ENCODE data around the gene EGLN3. TPM values are rescaled to one million over a fixed set of nuclear protein-coding genes. Genes with fewer than 3 reads are reported as not detected.

The EGLN3 gene
- total and polyA plus RNA-seq, 2 donors (not counting 3 experiments of a cell fraction or from before 2014, with no cell fraction given) = 0.20 TPM; not detected in 1

- no peak for DNase-seq (ENCODE audit: low read depth, low spot score)
- Histone ChIP-seq H3K27ac (ENCODE audit: insufficient read depth, low read depth, low read length) (no peak overlapping the region), H3K36me3 (ENCODE audit: control insufficient read depth in 2 of 2, extremely low read depth in 1 of 2, insufficient read depth in 2 of 2, low read length in 2 of 2) (no peaks in the 10 kb centered on the region), H2AFZ (ENCODE audit: low read depth, low read length) (no peak overlapping the region), H3K9ac (replicated peaks; ENCODE audit: extremely low read depth, insufficient read depth, low read length) (no peak overlapping the region), H3K27me3 (ENCODE audit: control insufficient read depth in 2 of 2, insufficient read depth in 2 of 2, low read length in 2 of 2) (peaks cover 0 to 2% of the 10 kb centered on the region in 2 experiments), H3K9me1 (replicated peaks; ENCODE audit: control insufficient read depth, extremely low read depth, insufficient read depth, low read length) (no peaks in the 10 kb centered on the region), H3K4me3 (replicated peaks in 1 of 3; ENCODE audit: insufficient read depth in 1 of 3, low read depth in 1 of 3, low read length in 3 of 3) (no peak overlapping the region), H3K4me1 (ENCODE audit: control insufficient read depth, extremely low read depth, insufficient read depth, low read length) (no peaks in the 10 kb centered on the region), H3K79me2 (ENCODE audit: control insufficient read depth, insufficient read depth, low read length) (no peaks in the 10 kb centered on the region), H4K20me1 (replicated peaks; ENCODE audit: control insufficient read depth, extremely low read depth, insufficient read depth, low read length) (no peaks in the 10 kb centered on the region), H3K4me2 (ENCODE audit: insufficient read depth, low read length) (no peak overlapping the region), H3K9me3 (replicated peaks; ENCODE audit: control insufficient read depth, insufficient read depth, low read length) (no peaks in the 10 kb centered on the region)
- no TSS peak for BruUV-seq (replicated peaks)
- ChIA-PET CTCF (interaction anchor here (0.7 kb wide), 1 partner anchor 101 kb away, joined by 3 read pairs; no protein-coding TSS in a partner anchor), POLR2A (no interaction called here)
- no peak for FAIRE-seq
- TF ChIP-seq MYC (IDR thresholded peaks at IDR 0.05; ENCODE audit: low read depth, low read length) (no peak), GATA2 (IDR thresholded peaks at IDR 0.05; ENCODE audit: insufficient read depth, insufficient read length, low read depth, low read length) (no peak), POLR2A (IDR thresholded peaks at IDR 0.05; ENCODE audit: low read depth, low read length) (no peak), POLR2AphosphoS5 (IDR thresholded peaks at IDR 0.05; ENCODE audit: insufficient read depth, low read depth, low read length) (no peak), JUN (IDR thresholded peaks at IDR 0.05; ENCODE audit: borderline replicate concordance, insufficient read depth, insufficient read length, low read depth) (no peak)
- TF ChIP-seq, protein P1, sequence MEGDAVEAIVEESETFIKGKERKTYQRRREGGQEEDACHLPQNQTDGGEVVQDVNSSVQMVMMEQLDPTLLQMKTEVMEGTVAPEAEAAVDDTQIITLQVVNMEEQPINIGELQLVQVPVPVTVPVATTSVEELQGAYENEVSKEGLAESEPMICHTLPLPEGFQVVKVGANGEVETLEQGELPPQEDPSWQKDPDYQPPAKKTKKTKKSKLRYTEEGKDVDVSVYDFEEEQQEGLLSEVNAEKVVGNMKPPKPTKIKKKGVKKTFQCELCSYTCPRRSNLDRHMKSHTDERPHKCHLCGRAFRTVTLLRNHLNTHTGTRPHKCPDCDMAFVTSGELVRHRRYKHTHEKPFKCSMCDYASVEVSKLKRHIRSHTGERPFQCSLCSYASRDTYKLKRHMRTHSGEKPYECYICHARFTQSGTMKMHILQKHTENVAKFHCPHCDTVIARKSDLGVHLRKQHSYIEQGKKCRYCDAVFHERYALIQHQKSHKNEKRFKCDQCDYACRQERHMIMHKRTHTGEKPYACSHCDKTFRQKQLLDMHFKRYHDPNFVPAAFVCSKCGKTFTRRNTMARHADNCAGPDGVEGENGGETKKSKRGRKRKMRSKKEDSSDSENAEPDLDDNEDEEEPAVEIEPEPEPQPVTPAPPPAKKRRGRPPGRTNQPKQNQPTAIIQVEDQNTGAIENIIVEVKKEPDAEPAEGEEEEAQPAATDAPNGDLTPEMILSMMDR (IDR thresholded peaks at IDR 0.05; ENCODE audit: extremely low read depth in 1 of 2, insufficient read depth in 1 of 2, low read depth in 1 of 2, low read length in 2 of 2) = no peak
- intact Hi-C loops (cut with micrococcal nuclease) = no loop called here
- dilution Hi-C loops (cut with MboI; ENCODE audit: extremely low pct_ligation_motif_present, low sequenced_read_pairs) = no loop called here
Observed at GRCh38 chr14:33900706-33901105, 50.2 kb downstream of the EGLN3 start.

Data from endothelial cell of umbilical vein (primary cell).